ENCODE measurements around the gene ADAMTS15. TPM values are rescaled to one million over a fixed set of nuclear protein-coding genes. Genes with fewer than 3 reads are reported as not detected.
"Not testable (repeated sequence)": the region's sequence is repeated elsewhere in the genome, so short reads cannot be mapped to it uniquely, and the experiment has no call there.

Gene ADAMTS15
- total RNA-seq, 2 experiments from 2014 or later: 0.04 to 0.05 TPM

GRCh38 chr11:130431331-130431773 is 17.1 kb upstream of the ADAMTS15 start:
- Mint-ChIP-seq H3K36me3 (ENCODE audit: low read depth) (no peaks in the 10 kb centered on the region), H3K4me1 (peaks cover 11% of the 10 kb centered on the region), H3K27me3 (peaks cover 36% of the 10 kb centered on the region), H3K27ac (no peak overlapping the region), H3K4me3 (no peak overlapping the region), H3K9me3 (no peaks in the 10 kb centered on the region)
- DNase-seq: peak; percentile 74
- POLR2A ChIA-PET: no interaction called here
- CTCF ChIA-PET: interaction anchor here (0.9 to 7.0 kb wide), 8 partner anchors 20 to 485 kb away, joined by 3 to 81 read pairs (median 4); partner anchors contain the start of gene SNX19

- Mint-ChIP-seq H3K36me3 (ENCODE audit: low read depth) (no peaks in the 10 kb centered on the region), H3K4me1 (peaks cover 16% of the 10 kb centered on the region), H3K9me3 (no peaks in the 10 kb centered on the region), H3K27me3 (peaks cover 34% of the 10 kb centered on the region), H3K4me3 (no peak overlapping the region), H3K27ac (no peak overlapping the region)
- CTCF ChIA-PET: interaction anchor here (0.5 to 7.0 kb wide), 10 partner anchors 19 to 485 kb away, joined by 3 to 81 read pairs (median 4); partner anchors contain the start of gene SNX19
- DNase-seq: no peak
- POLR2A ChIA-PET: no interaction called here
Observed at GRCh38 chr11:130431801-130432200, 16.6 kb upstream of the ADAMTS15 start.

GRCh38 chr11:130433357-130433756 is 15.1 kb upstream of the ADAMTS15 start:
- H3K27ac Mint-ChIP-seq: no peak overlapping the region
- H3K4me3 Mint-ChIP-seq: no peak overlapping the region
- peaks cover 28% of the 10 kb centered on the region for H3K27me3 Mint-ChIP-seq
- no peaks in the 10 kb centered on the region for H3K36me3 Mint-ChIP-seq (ENCODE audit: low read depth)
- ChIA-PET POLR2A (no interaction called here), CTCF (interaction anchor here (0.8 to 7.0 kb wide), 4 partner anchors 10 to 445 kb away, joined by 3 to 81 read pairs (median 4); no protein-coding TSS in a partner anchor)
- DNase-seq: no peak
- no peaks in the 10 kb centered on the region for H3K9me3 Mint-ChIP-seq
- H3K4me1 Mint-ChIP-seq: peaks cover 18% of the 10 kb centered on the region

GRCh38 chr11:130434521-130435223 is 13.8 kb upstream of the ADAMTS15 start:
- Mint-ChIP-seq H3K27me3 (peaks cover 15% of the 10 kb centered on the region), H3K27ac (no peak overlapping the region), H3K36me3 (ENCODE audit: low read depth) (peaks cover 4% of the 10 kb centered on the region), H3K4me3 (no peak overlapping the region), H3K9me3 (no peaks in the 10 kb centered on the region), H3K4me1 (peaks cover 27% of the 10 kb centered on the region)
- DNase-seq: peak; percentile 75
- ChIA-PET CTCF (interaction anchor here (0.5 to 7.0 kb wide), 8 partner anchors 8 to 646 kb away, joined by 3 to 81 read pairs (median 4); no protein-coding TSS in a partner anchor), POLR2A (no interaction called here)

DNA sequence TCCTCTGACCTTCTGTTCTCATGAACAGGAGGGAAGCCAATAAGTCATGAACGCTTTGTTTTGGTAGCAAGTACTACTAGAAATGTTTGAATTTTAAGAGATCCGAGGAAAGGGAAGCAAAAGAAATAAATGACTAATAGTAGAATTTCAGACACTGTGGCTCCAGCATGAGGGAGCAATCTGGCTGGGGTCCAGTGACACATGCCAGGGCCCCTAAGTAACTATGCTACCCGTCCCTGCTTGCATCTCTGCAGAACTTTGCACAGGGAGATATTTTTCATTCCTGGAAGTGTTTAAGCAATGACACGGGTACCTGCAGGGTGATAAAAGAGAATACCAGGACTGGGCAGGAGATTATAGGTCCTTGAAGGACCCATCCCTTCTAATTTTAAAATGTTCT is 12.8 kb upstream of the ADAMTS15 start:
- Mint-ChIP-seq H3K9me3 (no peaks in the 10 kb centered on the region), H3K27me3 (peaks cover 7% of the 10 kb centered on the region), H3K4me1 (peaks cover 32% of the 10 kb centered on the region), H3K36me3 (ENCODE audit: low read depth) (peaks cover 4% of the 10 kb centered on the region), H3K4me3 (no peak overlapping the region), H3K27ac (no peak overlapping the region)
- CTCF ChIA-PET: interaction anchor here (1.5 to 7.0 kb wide), 2 partner anchors 426 to 431 kb away, joined by 4 to 81 read pairs; no protein-coding TSS in a partner anchor
- DNase-seq: no peak
- POLR2A ChIA-PET: no interaction called here

GRCh38 chr11:130436171-130436570 is 12.3 kb upstream of the ADAMTS15 start:
- H3K27ac Mint-ChIP-seq: no peak overlapping the region
- H3K36me3 Mint-ChIP-seq (ENCODE audit: low read depth): peaks cover 4% of the 10 kb centered on the region
- ChIA-PET POLR2A (no interaction called here), CTCF (interaction anchor here (7.0 kb wide), 1 partner anchor 425 kb away, joined by 81 read pairs; no protein-coding TSS in a partner anchor)
- no peak overlapping the region for H3K4me3 Mint-ChIP-seq
- H3K27me3 Mint-ChIP-seq: peaks cover 6% of the 10 kb centered on the region
- DNase-seq: no peak
- no peaks in the 10 kb centered on the region for H3K9me3 Mint-ChIP-seq
- peaks cover 32% of the 10 kb centered on the region for H3K4me1 Mint-ChIP-seq

DNA sequence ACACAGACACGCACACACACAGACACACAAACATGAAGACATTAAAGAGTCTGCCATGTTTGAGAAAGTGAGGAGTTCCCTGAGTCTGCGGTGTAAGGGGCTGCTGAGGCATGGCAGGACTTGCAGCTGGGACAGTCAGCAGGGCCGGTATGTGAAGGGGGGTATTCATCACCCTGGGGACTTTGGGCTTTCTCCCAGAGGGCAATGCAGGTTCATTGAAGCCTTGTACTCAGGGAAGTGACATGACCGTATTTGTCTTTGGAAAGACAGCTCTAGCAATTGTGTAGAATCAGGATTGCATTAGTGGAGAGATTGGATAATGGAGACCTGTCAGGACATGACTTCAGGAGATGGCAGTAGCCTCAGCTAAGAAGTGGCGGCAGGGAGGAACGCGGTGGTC is 10.6 kb upstream of the ADAMTS15 start:
- Mint-ChIP-seq H3K4me1 (peaks cover 32% of the 10 kb centered on the region), H3K27ac (no peak overlapping the region), H3K36me3 (ENCODE audit: low read depth) (peaks cover 4% of the 10 kb centered on the region), H3K9me3 (no peaks in the 10 kb centered on the region), H3K27me3 (peaks cover 8% of the 10 kb centered on the region), H3K4me3 (no peak overlapping the region)
- ChIA-PET POLR2A (no interaction called here), CTCF (interaction anchor here (0.6 to 3.8 kb wide), 3 partner anchors 8 to 424 kb away, joined by 3 to 14 read pairs (median 3); no protein-coding TSS in a partner anchor)
- no peak for DNase-seq

- H3K27me3 Mint-ChIP-seq; POLR2A ChIA-PET; DNase-seq; H3K36me3 Mint-ChIP-seq (ENCODE audit: low read depth); H3K9me3 Mint-ChIP-seq: not testable (repeated sequence)
- CTCF ChIA-PET: interaction anchor here (1.0 to 3.8 kb wide), 2 partner anchors 10 to 424 kb away, joined by 3 to 14 read pairs; partner anchors contain the start of gene ADAMTS15
- Mint-ChIP-seq H3K4me1 (peaks cover 32% of the 10 kb centered on the region), H3K4me3 (peak overlapping the region; percentile 7), H3K27ac (peak overlapping the region; percentile 63)
Observed at GRCh38 chr11:130438401-130439159, 9.9 kb upstream of the ADAMTS15 start.

- Mint-ChIP-seq H3K27me3 (peaks cover 7% of the 10 kb centered on the region), H3K36me3 (ENCODE audit: low read depth) (peaks cover 4% of the 10 kb centered on the region), H3K27ac (peak overlapping the region; percentile 63), H3K4me3 (peak overlapping the region; percentile 7), H3K4me1 (peaks cover 32% of the 10 kb centered on the region), H3K9me3 (no peaks in the 10 kb centered on the region)
- CTCF ChIA-PET: interaction anchor here (1.0 to 3.8 kb wide), 2 partner anchors 9 to 423 kb away, joined by 3 to 14 read pairs; partner anchors contain the start of gene ADAMTS15
- POLR2A ChIA-PET: no interaction called here
- DNase-seq: peak; percentile 55
Observed at GRCh38 chr11:130439160-130439519, 9.3 kb upstream of the ADAMTS15 start.

GRCh38 chr11:130439876-130440275 is 8.6 kb upstream of the ADAMTS15 start:
- DNase-seq: no peak
- ChIA-PET POLR2A (no interaction called here), CTCF (interaction anchor here (1.0 to 3.8 kb wide), 3 partner anchors 12 to 476 kb away, joined by 3 to 14 read pairs (median 8); partner anchors contain the start of gene SNX19)
- Mint-ChIP-seq H3K4me3 (no peak overlapping the region), H3K27ac (no peak overlapping the region), H3K9me3 (no peaks in the 10 kb centered on the region), H3K36me3 (ENCODE audit: low read depth) (peaks cover 4% of the 10 kb centered on the region), H3K27me3 (peaks cover 7% of the 10 kb centered on the region), H3K4me1 (peaks cover 32% of the 10 kb centered on the region)

DNA sequence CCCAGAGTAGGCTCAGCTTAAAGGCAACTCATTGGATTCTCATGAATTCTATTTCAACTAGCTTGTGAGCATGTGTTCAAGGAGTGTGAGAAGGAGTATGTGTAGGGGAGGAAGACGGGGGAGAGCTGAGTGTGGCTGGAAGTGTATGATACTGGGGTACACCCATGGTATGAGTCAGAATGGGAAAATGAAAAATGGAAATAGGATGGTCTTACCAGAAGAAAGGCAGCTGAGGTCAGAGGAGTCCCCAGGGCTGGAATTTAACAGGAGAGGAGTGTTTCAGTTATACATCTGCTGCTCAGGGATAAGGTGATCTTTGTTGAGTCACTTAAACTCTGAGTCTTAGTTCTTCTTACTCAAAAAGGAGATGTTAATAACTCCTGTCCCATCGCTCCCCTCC is 6.7 kb upstream of the ADAMTS15 start:
- no peak overlapping the region for H3K27ac Mint-ChIP-seq
- CTCF ChIA-PET: interaction anchor here (0.6 to 3.1 kb wide), 3 partner anchors 158 to 1482 kb away, joined by 3 to 19 read pairs (median 3); no protein-coding TSS in a partner anchor
- POLR2A ChIA-PET: no interaction called here

DNA sequence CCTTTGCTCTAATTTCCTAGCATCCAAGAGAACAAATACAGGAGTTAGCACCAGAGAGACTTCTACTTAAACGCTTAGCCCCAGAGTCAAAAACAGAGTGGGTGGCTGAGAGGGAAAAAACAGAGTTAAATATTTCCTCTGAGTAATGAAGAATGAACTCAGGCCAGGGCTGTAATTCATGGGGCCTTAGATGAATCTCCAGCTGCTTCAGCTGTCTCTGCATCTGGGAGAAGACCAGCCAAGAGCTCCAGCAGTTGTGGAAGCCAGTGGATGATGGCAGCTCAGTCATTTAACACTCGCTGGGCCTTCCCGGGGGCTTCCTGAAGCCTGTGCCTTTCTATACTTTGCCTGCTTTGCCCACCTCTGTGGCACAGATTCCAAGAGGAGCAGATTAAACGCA is 5.7 kb upstream of the ADAMTS15 start:
- no peak for DNase-seq
- Mint-ChIP-seq H3K4me1 (peaks cover 24% of the 10 kb centered on the region), H3K27ac (no peak overlapping the region), H3K36me3 (ENCODE audit: low read depth) (peaks cover 4% of the 10 kb centered on the region), H3K4me3 (no peak overlapping the region), H3K27me3 (peaks cover 22% of the 10 kb centered on the region), H3K9me3 (no peaks in the 10 kb centered on the region)
- POLR2A ChIA-PET: no interaction called here
- CTCF ChIA-PET: interaction anchor here (1.3 to 3.1 kb wide), 2 partner anchors 9 to 419 kb away, joined by 4 to 19 read pairs; no protein-coding TSS in a partner anchor

More for the DNA sequence above, 6.7 kb upstream of the ADAMTS15 start:
- no peaks in the 10 kb centered on the region for H3K9me3 Mint-ChIP-seq
- H3K4me1 Mint-ChIP-seq: peaks cover 25% of the 10 kb centered on the region
- peaks cover 4% of the 10 kb centered on the region for H3K36me3 Mint-ChIP-seq (ENCODE audit: low read depth)
- no peak for DNase-seq
- peaks cover 17% of the 10 kb centered on the region for H3K27me3 Mint-ChIP-seq
- H3K4me3 Mint-ChIP-seq: no peak overlapping the region

All from activated CD4-positive, alpha-beta T cell treated with anti-CD3 and anti-CD28 coated beads, Interleukin-2, amount 10 ng/mL, durations not matched to agents 7 days and 5 days (primary cell).